ENCODE measurements around the gene PRRG4. TPM values are rescaled to one million over a fixed set of nuclear protein-coding genes. Genes with fewer than 3 reads are reported as not detected.
A peak's percentile ranks its signal among the peaks of the same experiment; 100 is the strongest.

The PRRG4 gene
- total and polyA plus RNA-seq, 10 donors: 0.65 to 6.7 (median 3.7) TPM

- H3K27ac ChIP-seq: no peak overlapping the region
- no peak overlapping the region for H3K4me3 ChIP-seq
- peaks cover 0 to 11% (median 7%) of the 10 kb centered on the region in 6 donors for H3K4me1 ChIP-seq
- H3K36me3 ChIP-seq: no peaks in the 10 kb centered on the region
- no peak for DNase-seq
- intact Hi-C loops (cut with DNase I; ENCODE audit: low total_unique reads): no loop called here
- TF ChIP-seq POLR2A (IDR thresholded peaks at IDR 0.05) (no peak), CTCF (IDR thresholded peaks at IDR 0.05 in 8 of 11, conservative IDR thresholded peaks at IDR 0.05 in 3 of 11) (no peak), POLR2AphosphoS5 (IDR thresholded peaks at IDR 0.05) (no peak)
- H3K27me3 ChIP-seq (replicated peaks in 1 of 7): no peaks in the 10 kb centered on the region
- 78 to 92% (median 82%) methylated on average over 3 of the region's 3 CpGs for WGBS, 5 donors
- H3K9me3 ChIP-seq: no peaks in the 10 kb centered on the region
These were observed 33.3 kb upstream of the PRRG4 start for GRCh38 chr11:32796425-32796824.

- intact Hi-C loops (cut with DNase I; ENCODE audit: low total_unique reads): no loop called here
- WGBS, 5 donors: 21 to 33% (median 31%) methylated on average over 3 of the region's 3 CpGs
- H3K9me3 ChIP-seq: no peaks in the 10 kb centered on the region
- TF ChIP-seq CTCF (IDR thresholded peaks at IDR 0.05 in 8 of 11, conservative IDR thresholded peaks at IDR 0.05 in 3 of 11) (peak in 10 of 11 experiments; percentile 22 to 69 (median 58)), POLR2AphosphoS5 (IDR thresholded peaks at IDR 0.05) (no peak)
- H3K4me1 ChIP-seq: no peaks in the 10 kb centered on the region
- no peaks in the 10 kb centered on the region for H3K27me3 ChIP-seq (replicated peaks in 1 of 7)
- H3K27ac ChIP-seq: no peak overlapping the region
- no peaks in the 10 kb centered on the region for H3K36me3 ChIP-seq
- H3K4me3 ChIP-seq: no peak overlapping the region
- peak; percentile 79 for DNase-seq
These were observed 20.4 kb upstream of the PRRG4 start for GRCh38 chr11:32809313-32809712.

GRCh38 chr11:32817181-32817851 lies 12.4 kb upstream of the PRRG4 start:
- DNase-seq: no peak
- no peak overlapping the region for H3K27ac ChIP-seq
- no peaks in the 10 kb centered on the region for H3K27me3 ChIP-seq (replicated peaks in 1 of 7)
- H3K36me3 ChIP-seq: no peaks in the 10 kb centered on the region
- no peaks in the 10 kb centered on the region for H3K9me3 ChIP-seq
- no peak for TF ChIP-seq CTCF (IDR thresholded peaks at IDR 0.05 in 8 of 11, conservative IDR thresholded peaks at IDR 0.05 in 3 of 11)
- no peak for TF ChIP-seq POLR2AphosphoS5 (IDR thresholded peaks at IDR 0.05)
- TF ChIP-seq POLR2A (IDR thresholded peaks at IDR 0.05): no peak
- H3K4me1 ChIP-seq: peaks cover 0 to 10% (median 2%) of the 10 kb centered on the region in 6 donors
- intact Hi-C loops (cut with DNase I; ENCODE audit: low total_unique reads): no loop called here
- 84 to 92% (median 88%) methylated on average over 4 of the region's 4 CpGs for WGBS, 5 donors
- H3K4me3 ChIP-seq: no peak overlapping the region

- no peak for TF ChIP-seq POLR2A (IDR thresholded peaks at IDR 0.05)
- TF ChIP-seq POLR2AphosphoS5 (IDR thresholded peaks at IDR 0.05): no peak
- no peak for TF ChIP-seq CTCF (IDR thresholded peaks at IDR 0.05 in 8 of 11, conservative IDR thresholded peaks at IDR 0.05 in 3 of 11)
- 83 to 89% (median 84%) methylated on average over 3 of the region's 3 CpGs for WGBS, 5 donors
- intact Hi-C loops (cut with DNase I; ENCODE audit: low total_unique reads): no loop called here
These were observed 11.9 kb upstream of the PRRG4 start for GRCh38 chr11:32817852-32818183.

More at GRCh38 chr11:32817852-32818183, 11.9 kb upstream of the PRRG4 start:
- Histone ChIP-seq H3K9me3 (no peaks in the 10 kb centered on the region), H3K27ac (no peak overlapping the region), H3K27me3 (replicated peaks in 1 of 7) (no peaks in the 10 kb centered on the region), H3K4me1 (peaks cover 0 to 13% (median 2%) of the 10 kb centered on the region in 6 donors), H3K36me3 (no peaks in the 10 kb centered on the region), H3K4me3 (no peak overlapping the region)
- DNase-seq: no peak

Data from spleen (tissue), 11 donors.